K562 (cell line): ENCODE data around the gene BROX. TPM values are rescaled to one million over a fixed set of nuclear protein-coding genes. Genes with fewer than 3 reads are reported as not detected.

Experiments
- ASH1L ChIP-seq: fragments of 450-650 bp; IDR thresholded peaks from 2 replicates; pipeline ENCODE4 v1.6.1; 2018; ENCODE audit warnings: borderline replicate concordance, mild to moderate bottlenecking, low read depth; ENCODE audit not compliant: partially characterized antibody
- ATF7 ChIP-seq: fragments of 450-650 bp; IDR thresholded peaks from 2 replicates; pipeline ENCODE4 v1.7.1; 2014; ENCODE audit warnings: mild to moderate bottlenecking, moderate library complexity
- CEBPG ChIP-seq, 3 experiments: fragments of 200-800 bp in 1 of 3; sonication (Bioruptor generic) in 1 of 3; sonication (generic) in 1 of 3; formaldehyde crosslinking in 1 of 3; IDR thresholded peaks in 2 of 3; conservative IDR thresholded peaks in 1 of 3; 2 replicates each; pipeline versions ENCODE4 v1.6.1 to v1.8.0; 2016 to 2022; ENCODE audit warnings: missing compliant biosample characterization in 2 of 3, missing genetic modification characterization in 2 of 3, mild to moderate bottlenecking in 1 of 3, missing genetic modification reagents in 1 of 3
- ETV1 ChIP-seq: fragments of 450-650 bp; conservative IDR thresholded peaks from 2 replicates; pipeline ENCODE4 v1.6.1; 2016; ENCODE audit warnings: missing genetic modification characterization, control low read depth, low read depth, missing compliant biosample characterization
- FUS ChIP-seq: fragments of 200-400 bp; formaldehyde crosslinking; optimal IDR thresholded peaks from 2 replicates; pipeline ENCODE3; 2017; ENCODE audit warnings: low read depth, low read length
- MBD2 ChIP-seq: sonication (generic); IDR thresholded peaks from 2 replicates; pipeline ENCODE4 v1.6.1; 2016; ENCODE audit warnings: low read depth, borderline replicate concordance
- NCOR1 ChIP-seq: fragments of 450-650 bp; IDR thresholded peaks from 2 replicates; pipeline ENCODE4 v1.6.1; 2016; ENCODE audit warnings: mild to moderate bottlenecking, moderate library complexity
- NFE2 ChIP-seq: IDR thresholded peaks from 2 replicates; pipeline ENCODE4 v1.6.1; 2014; ENCODE audit warnings: antibody characterized with exemption, low read depth
- PHF20 ChIP-seq: fragments of 450-650 bp; IDR thresholded peaks from 2 replicates; pipeline ENCODE4 v1.6.1; 2018; ENCODE audit not compliant: partially characterized antibody
- POLR2A ChIP-seq: fragments of 450-650 bp; conservative IDR thresholded peaks from 2 replicates; pipeline ENCODE4 v1.6.1; 2016
- PREB ChIP-seq: sonication (generic); formaldehyde crosslinking; IDR thresholded peaks from 2 replicates; pipeline ENCODE4 v1.8.1; 2023; ENCODE audit warnings: mild to moderate bottlenecking, missing genetic modification reagents
- TOE1 ChIP-seq, 2 experiments: fragments of 450-650 bp in 1 of 2; sonication (generic) in 1 of 2; formaldehyde crosslinking in 1 of 2; IDR thresholded peaks; 2 replicates each; pipeline versions ENCODE4 v1.7.1 to v1.8.0; 2016 to 2022; ENCODE audit warnings: borderline replicate concordance in 2 of 2, mild to moderate bottlenecking in 2 of 2, antibody characterized with exemption in 1 of 2, inconsistent platforms in 1 of 2, low read depth in 1 of 2, missing genetic modification reagents in 1 of 2, moderate library complexity in 1 of 2
- polyA plus RNA-seq, 8 experiments: library from polyadenylated mRNA; depleted of rRNA in 4 of 8; stranded (reverse) in 5 of 8; unstranded in 3 of 8; fragments of >200 nt; fragmentation: Nextera tagmentation in 2 of 8; fragmentation: Illumina TruSeq in 1 of 8; extraction: Ambion mirVana in 2 of 8; extraction: Trizol in 1 of 8; gene quantifications; 2 replicates each; pipeline versions ENCODE4 v1.2.1 to v1.2.3, GENCODE V29; 2011 to 2014; ENCODE audit warnings: inconsistent platforms in 1 of 8, missing spikeins in 1 of 8
- total RNA-seq, 7 experiments: library from RNA; depleted of rRNA in 6 of 7; stranded (reverse); fragments of >200 nt in 6 of 7; fragmentation: Illumina TruSeq in 2 of 7; extraction: Trizol in 2 of 7; gene quantifications; 2 replicates each; pipeline versions ENCODE4 v1.2.1 to v1.2.3, GENCODE V29; 2011 to 2021; ENCODE audit warnings: low replicate concordance in 1 of 7
- TF ChIP-seq, protein P1 (sequence below), 2 experiments: fragments of 450-650 bp; formaldehyde crosslinking in 1 of 2; IDR thresholded peaks; 2 replicates each; pipeline versions ENCODE4 v1.4.0 to v1.6.1; 2014 to 2020; ENCODE audit warnings: mild to moderate bottlenecking in 2 of 2, borderline replicate concordance in 1 of 2, low read depth in 1 of 2
- TF ChIP-seq, protein P2 (sequence below): sonication (generic); formaldehyde crosslinking; IDR thresholded peaks from 2 replicates; pipeline ENCODE4 v1.8.0; 2022; ENCODE audit warnings: mild to moderate bottlenecking, missing genetic modification reagents
- TF ChIP-seq, protein P3 (sequence below): fragments of 250-450 bp; sonication (Bioruptor Pico); IDR thresholded peaks from 2 replicates; pipeline ENCODE4 v1.9.0; 2021; ENCODE audit warnings: mild to moderate bottlenecking
- TF ChIP-seq, protein P4 (sequence below): fragments of 450-650 bp; formaldehyde crosslinking; IDR thresholded peaks from 2 replicates; pipeline ENCODE4 v1.4.0; 2020; ENCODE audit warnings: mild to moderate bottlenecking, moderate library complexity

The BROX gene
- total and polyA plus RNA-seq, 9 of the 15 experiments (the other 6 are each of a cell fraction or from before 2014, with no cell fraction given), result 9.4 to 153 (median 45.1) TPM

DNA sequence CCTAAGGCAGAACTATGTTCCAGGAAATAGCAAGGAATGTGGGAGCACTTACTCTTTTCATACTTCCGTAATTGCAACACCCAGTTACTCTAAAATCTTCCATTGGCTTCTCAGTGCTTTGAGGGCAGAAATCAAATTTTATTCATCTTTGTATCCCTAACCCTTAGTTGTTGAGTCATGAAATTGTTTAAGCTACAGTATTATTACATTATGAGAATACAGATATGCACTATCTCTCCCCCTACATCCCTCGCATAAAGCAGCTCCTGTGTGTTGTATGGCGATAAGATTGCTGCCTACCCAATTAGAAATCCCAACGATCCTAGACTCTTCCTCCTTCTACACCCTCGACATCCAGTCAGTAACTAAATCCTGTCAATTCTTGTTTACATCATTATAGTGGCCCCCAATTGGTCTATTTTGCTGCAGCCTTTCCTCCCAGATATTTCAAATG lies 2.6 kb upstream of the BROX start (continued):
- TF ChIP-seq, protein P1, sequence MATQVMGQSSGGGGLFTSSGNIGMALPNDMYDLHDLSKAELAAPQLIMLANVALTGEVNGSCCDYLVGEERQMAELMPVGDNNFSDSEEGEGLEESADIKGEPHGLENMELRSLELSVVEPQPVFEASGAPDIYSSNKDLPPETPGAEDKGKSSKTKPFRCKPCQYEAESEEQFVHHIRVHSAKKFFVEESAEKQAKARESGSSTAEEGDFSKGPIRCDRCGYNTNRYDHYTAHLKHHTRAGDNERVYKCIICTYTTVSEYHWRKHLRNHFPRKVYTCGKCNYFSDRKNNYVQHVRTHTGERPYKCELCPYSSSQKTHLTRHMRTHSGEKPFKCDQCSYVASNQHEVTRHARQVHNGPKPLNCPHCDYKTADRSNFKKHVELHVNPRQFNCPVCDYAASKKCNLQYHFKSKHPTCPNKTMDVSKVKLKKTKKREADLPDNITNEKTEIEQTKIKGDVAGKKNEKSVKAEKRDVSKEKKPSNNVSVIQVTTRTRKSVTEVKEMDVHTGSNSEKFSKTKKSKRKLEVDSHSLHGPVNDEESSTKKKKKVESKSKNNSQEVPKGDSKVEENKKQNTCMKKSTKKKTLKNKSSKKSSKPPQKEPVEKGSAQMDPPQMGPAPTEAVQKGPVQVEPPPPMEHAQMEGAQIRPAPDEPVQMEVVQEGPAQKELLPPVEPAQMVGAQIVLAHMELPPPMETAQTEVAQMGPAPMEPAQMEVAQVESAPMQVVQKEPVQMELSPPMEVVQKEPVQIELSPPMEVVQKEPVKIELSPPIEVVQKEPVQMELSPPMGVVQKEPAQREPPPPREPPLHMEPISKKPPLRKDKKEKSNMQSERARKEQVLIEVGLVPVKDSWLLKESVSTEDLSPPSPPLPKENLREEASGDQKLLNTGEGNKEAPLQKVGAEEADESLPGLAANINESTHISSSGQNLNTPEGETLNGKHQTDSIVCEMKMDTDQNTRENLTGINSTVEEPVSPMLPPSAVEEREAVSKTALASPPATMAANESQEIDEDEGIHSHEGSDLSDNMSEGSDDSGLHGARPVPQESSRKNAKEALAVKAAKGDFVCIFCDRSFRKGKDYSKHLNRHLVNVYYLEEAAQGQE (IDR thresholded peaks at IDR 0.05; ENCODE audit: borderline replicate concordance), result no peak
- TF ChIP-seq, protein P1 (CRISPR knock-in tag; IDR thresholded peaks at IDR 0.05; ENCODE audit: low read depth), result no peak
- TF ChIP-seq, protein P2, sequence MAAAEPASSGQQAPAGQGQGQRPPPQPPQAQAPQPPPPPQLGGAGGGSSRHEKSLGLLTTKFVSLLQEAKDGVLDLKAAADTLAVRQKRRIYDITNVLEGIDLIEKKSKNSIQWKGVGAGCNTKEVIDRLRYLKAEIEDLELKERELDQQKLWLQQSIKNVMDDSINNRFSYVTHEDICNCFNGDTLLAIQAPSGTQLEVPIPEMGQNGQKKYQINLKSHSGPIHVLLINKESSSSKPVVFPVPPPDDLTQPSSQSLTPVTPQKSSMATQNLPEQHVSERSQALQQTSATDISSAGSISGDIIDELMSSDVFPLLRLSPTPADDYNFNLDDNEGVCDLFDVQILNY, result no peak
- TF ChIP-seq, protein P3, sequence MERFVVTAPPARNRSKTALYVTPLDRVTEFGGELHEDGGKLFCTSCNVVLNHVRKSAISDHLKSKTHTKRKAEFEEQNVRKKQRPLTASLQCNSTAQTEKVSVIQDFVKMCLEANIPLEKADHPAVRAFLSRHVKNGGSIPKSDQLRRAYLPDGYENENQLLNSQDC (CRISPR knock-in tag), result no peak
- TF ChIP-seq PHF20 (no peak), ASH1L (no peak), FUS (no peak), PREB (CRISPR knock-in tag) (no peak), ETV1 (tag) (no peak), TOE1 (IDR thresholded peaks at IDR 0.05; ENCODE audit: borderline replicate concordance) (no peak), TOE1 (CRISPR knock-in tag; IDR thresholded peaks at IDR 0.05; ENCODE audit: borderline replicate concordance, low read depth) (no peak), MBD2 (no peak), CEBPG (CRISPR knock-in tag; IDR thresholded peaks at IDR 0.05) (no peak), CEBPG (tag; conservative IDR thresholded peaks at IDR 0.05 in 1 of 2, IDR thresholded peaks at IDR 0.05 in 1 of 2) (peak; percentile 12 to 55), POLR2A (no peak), NCOR1 (peak; percentile 92), NFE2 (peak; percentile 75), ATF7 (peak; percentile 30; the same call in 1 of the 2 replicates)
- TF ChIP-seq, protein P4, sequence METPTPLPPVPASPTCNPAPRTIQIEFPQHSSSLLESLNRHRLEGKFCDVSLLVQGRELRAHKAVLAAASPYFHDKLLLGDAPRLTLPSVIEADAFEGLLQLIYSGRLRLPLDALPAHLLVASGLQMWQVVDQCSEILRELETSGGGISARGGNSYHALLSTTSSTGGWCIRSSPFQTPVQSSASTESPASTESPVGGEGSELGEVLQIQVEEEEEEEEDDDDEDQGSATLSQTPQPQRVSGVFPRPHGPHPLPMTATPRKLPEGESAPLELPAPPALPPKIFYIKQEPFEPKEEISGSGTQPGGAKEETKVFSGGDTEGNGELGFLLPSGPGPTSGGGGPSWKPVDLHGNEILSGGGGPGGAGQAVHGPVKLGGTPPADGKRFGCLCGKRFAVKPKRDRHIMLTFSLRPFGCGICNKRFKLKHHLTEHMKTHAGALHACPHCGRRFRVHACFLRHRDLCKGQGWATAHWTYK (CRISPR knock-in tag), result peak; percentile 50; the same call in 1 of the 2 replicates
